ENCODE data around the gene SHMT1. TPM values are rescaled to one million over a fixed set of nuclear protein-coding genes. Genes with fewer than 3 reads are reported as not detected.
A peak's percentile ranks its signal among the peaks of the same experiment; 100 is the strongest.

Gene SHMT1
- total RNA-seq, 3 donors from 2014 or later (not counting 1 experiment from before 2014, with no cell fraction given), result 8.8 to 19.2 (median 17.3) TPM

DNA sequence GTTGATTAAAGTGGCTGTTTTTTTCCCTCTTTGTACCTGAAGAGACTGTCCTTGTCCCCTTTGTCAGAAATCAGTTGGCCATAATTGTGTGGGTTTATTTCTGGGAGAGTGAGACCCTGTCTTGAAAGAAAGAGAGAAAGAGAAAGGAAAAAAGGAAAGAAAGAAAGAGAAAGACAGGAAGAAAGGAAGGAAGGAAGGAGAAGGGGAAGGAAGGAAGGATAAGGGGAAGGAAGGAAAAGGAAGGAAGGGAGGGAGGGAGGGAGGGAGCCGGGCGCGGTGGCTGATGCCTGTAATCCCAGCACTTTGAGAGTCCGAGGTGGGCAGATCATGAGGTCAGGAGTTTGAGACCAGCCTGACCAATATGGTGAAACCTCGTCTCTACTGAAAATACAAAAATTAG, 7.4 kb upstream of the SHMT1 start:
- Histone ChIP-seq H3K9me3 (ENCODE audit: control insufficient read depth, insufficient read depth, low read length) (peaks cover 2% of the 10 kb centered on the region), H3K27me3 (ENCODE audit: control insufficient read depth, insufficient read depth, low read length) (no peaks in the 10 kb centered on the region), H3K27ac (ENCODE audit: low read length) (no peak overlapping the region), H3K4me3 (ENCODE audit: low read length) (no peak overlapping the region), H3K36me3 (ENCODE audit: control insufficient read depth, insufficient read depth, low read length) (no peaks in the 10 kb centered on the region), H3K4me1 (ENCODE audit: control insufficient read depth, insufficient read depth, low read length) (no peaks in the 10 kb centered on the region)
- Mint-ChIP-seq H3K27ac (no peak overlapping the region), H3K4me1 (no peaks in the 10 kb centered on the region), H3K4me3 (no peak overlapping the region), H3K27me3 (ENCODE audit: low read depth in 2 of 2) (peaks cover 7 to 8% of the 10 kb centered on the region in 2 donors), H3K9me3 (no peaks in the 10 kb centered on the region), H3K36me3 (no peaks in the 10 kb centered on the region)
- ATAC-seq (no peak), DNase-seq (no peak)
- intact Hi-C loops (cut with micrococcal nuclease), result no loop called here
- WGBS (ENCODE audit: insufficient coverage), result 72% methylated on average over 5 of the region's 5 CpGs
- TF ChIP-seq, protein P1, sequence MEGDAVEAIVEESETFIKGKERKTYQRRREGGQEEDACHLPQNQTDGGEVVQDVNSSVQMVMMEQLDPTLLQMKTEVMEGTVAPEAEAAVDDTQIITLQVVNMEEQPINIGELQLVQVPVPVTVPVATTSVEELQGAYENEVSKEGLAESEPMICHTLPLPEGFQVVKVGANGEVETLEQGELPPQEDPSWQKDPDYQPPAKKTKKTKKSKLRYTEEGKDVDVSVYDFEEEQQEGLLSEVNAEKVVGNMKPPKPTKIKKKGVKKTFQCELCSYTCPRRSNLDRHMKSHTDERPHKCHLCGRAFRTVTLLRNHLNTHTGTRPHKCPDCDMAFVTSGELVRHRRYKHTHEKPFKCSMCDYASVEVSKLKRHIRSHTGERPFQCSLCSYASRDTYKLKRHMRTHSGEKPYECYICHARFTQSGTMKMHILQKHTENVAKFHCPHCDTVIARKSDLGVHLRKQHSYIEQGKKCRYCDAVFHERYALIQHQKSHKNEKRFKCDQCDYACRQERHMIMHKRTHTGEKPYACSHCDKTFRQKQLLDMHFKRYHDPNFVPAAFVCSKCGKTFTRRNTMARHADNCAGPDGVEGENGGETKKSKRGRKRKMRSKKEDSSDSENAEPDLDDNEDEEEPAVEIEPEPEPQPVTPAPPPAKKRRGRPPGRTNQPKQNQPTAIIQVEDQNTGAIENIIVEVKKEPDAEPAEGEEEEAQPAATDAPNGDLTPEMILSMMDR (IDR thresholded peaks at IDR 0.05), result no peak

DNA sequence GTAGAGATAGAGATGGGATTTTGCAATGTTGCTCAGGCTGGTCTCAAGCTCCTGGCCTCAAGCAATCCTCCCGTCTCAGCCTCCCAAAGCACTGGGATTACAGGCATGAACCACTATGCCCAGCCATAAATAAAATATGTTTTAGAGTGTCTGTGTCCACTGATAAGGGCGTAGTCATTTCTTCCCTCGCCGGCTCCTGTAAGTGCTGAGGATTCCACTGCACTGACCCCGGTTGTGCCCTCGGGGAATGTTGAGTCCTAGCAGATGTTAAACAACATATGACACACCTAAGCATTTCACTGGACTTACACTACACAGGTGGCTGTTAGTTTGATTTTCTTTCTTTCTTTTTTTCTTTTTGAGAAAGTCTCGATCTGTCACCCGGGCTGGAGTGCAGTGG, 5.6 kb upstream of the SHMT1 start:
- ATAC-seq, result no peak
- TF ChIP-seq, protein P1 (IDR thresholded peaks at IDR 0.05), result no peak
- 97% methylated on average over 7 of the region's 8 CpGs for WGBS (ENCODE audit: insufficient coverage)
- no peaks in the 10 kb centered on the region for H3K9me3 Mint-ChIP-seq
- H3K27ac ChIP-seq (ENCODE audit: low read length), result no peak overlapping the region
- no peaks in the 10 kb centered on the region for H3K4me1 Mint-ChIP-seq
- no peak overlapping the region for H3K4me3 Mint-ChIP-seq
- H3K27me3 Mint-ChIP-seq (ENCODE audit: low read depth in 2 of 2), result peaks cover 7 to 8% of the 10 kb centered on the region in 2 donors
- no peaks in the 10 kb centered on the region for H3K36me3 ChIP-seq (ENCODE audit: control insufficient read depth, insufficient read depth, low read length)
- intact Hi-C loops (cut with micrococcal nuclease), result no loop called here
- no peak for DNase-seq
- H3K4me3 ChIP-seq (ENCODE audit: low read length), result no peak overlapping the region
- H3K36me3 Mint-ChIP-seq, result no peaks in the 10 kb centered on the region
- no peak overlapping the region for H3K27ac Mint-ChIP-seq
- peaks cover under 1% of the 10 kb centered on the region for H3K4me1 ChIP-seq (ENCODE audit: control insufficient read depth, insufficient read depth, low read length)
- H3K27me3 ChIP-seq (ENCODE audit: control insufficient read depth, insufficient read depth, low read length), result no peaks in the 10 kb centered on the region
- H3K9me3 ChIP-seq (ENCODE audit: control insufficient read depth, insufficient read depth, low read length), result no peaks in the 10 kb centered on the region

DNA sequence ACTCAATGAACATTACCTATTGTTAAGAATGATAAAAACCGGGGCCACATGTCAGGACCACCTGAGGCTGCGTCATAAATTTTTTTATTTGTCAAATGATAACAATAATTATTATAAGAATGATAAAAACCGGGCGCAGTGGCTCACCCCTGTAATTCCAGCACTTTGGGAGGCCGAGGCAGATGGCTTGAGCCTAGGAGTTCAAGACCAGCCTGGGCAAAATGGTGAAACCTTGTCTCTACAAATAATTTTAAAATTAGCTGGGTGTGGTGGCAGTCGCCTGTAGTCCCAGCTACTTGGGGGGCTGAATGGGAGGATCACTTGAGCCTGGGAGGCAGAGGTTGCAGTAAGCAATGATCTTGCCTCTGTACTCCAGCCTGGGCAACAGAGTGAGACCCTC, 816 bp upstream of the SHMT1 start:
- H3K4me3 ChIP-seq (ENCODE audit: low read length), result no peak overlapping the region
- H3K9me3 Mint-ChIP-seq, result no peaks in the 10 kb centered on the region
- no peak overlapping the region for H3K27ac Mint-ChIP-seq
- intact Hi-C loops (cut with micrococcal nuclease), result no loop called here
- peaks cover 11 to 16% of the 10 kb centered on the region in 2 donors for H3K4me1 Mint-ChIP-seq
- H3K4me3 Mint-ChIP-seq, result no peak overlapping the region
- ATAC-seq, result no peak
- H3K27ac ChIP-seq (ENCODE audit: low read length), result no peak overlapping the region
- H3K36me3 Mint-ChIP-seq, result no peaks in the 10 kb centered on the region
- WGBS (ENCODE audit: insufficient coverage), result 91% methylated on average over 4 of the region's 6 CpGs
- H3K27me3 Mint-ChIP-seq (ENCODE audit: low read depth in 2 of 2), result no peaks in the 10 kb centered on the region
- H3K4me1 ChIP-seq (ENCODE audit: control insufficient read depth, insufficient read depth, low read length), result peaks cover 13% of the 10 kb centered on the region
- TF ChIP-seq, protein P1 (IDR thresholded peaks at IDR 0.05), result no peak
- H3K9me3 ChIP-seq (ENCODE audit: control insufficient read depth, insufficient read depth, low read length), result no peaks in the 10 kb centered on the region
- no peaks in the 10 kb centered on the region for H3K27me3 ChIP-seq (ENCODE audit: control insufficient read depth, insufficient read depth, low read length)
- peaks cover 2% of the 10 kb centered on the region for H3K36me3 ChIP-seq (ENCODE audit: control insufficient read depth, insufficient read depth, low read length)
- DNase-seq, result no peak

DNA sequence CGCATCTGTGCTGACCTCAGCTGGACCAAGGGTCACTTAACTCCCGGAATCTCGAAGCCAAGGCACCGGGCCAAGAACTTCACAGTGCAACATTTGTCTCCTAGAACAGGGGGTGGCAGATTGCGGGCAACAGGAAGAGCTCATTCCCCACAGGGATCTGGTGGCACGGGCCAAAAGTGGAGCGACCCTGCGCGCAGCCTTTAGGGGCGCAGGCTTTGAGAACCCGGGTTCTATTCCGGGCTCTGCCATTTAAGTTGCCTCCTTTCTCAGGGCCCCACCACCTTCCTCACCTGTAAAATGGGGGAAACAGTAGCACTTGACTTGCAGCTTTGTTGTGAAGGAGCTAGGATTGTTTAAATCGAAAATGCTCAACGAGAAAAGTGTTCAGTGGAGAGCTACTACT, 651 bp downstream of the SHMT1 start:
- Histone ChIP-seq H3K27me3 (ENCODE audit: control insufficient read depth, insufficient read depth, low read length) (no peaks in the 10 kb centered on the region), H3K27ac (ENCODE audit: low read length) (no peak overlapping the region), H3K36me3 (ENCODE audit: control insufficient read depth, insufficient read depth, low read length) (peaks cover 3% of the 10 kb centered on the region), H3K9me3 (ENCODE audit: control insufficient read depth, insufficient read depth, low read length) (no peaks in the 10 kb centered on the region), H3K4me1 (ENCODE audit: control insufficient read depth, insufficient read depth, low read length) (peaks cover 13% of the 10 kb centered on the region), H3K4me3 (ENCODE audit: low read length) (peak overlapping the region; percentile 52)
- TF ChIP-seq, protein P1 (IDR thresholded peaks at IDR 0.05), result no peak
- no peaks in the 10 kb centered on the region for H3K9me3 Mint-ChIP-seq
- H3K4me3 Mint-ChIP-seq, result peak overlapping the region; percentile 97
- intact Hi-C loops (cut with micrococcal nuclease), result no loop called here
- H3K27ac Mint-ChIP-seq, result peak overlapping the region in 1 of 2 donors; percentile 55
- 13% methylated on average over 14 of the region's 14 CpGs for WGBS (ENCODE audit: insufficient coverage)
- no peak for ATAC-seq
- H3K4me1 Mint-ChIP-seq, result peaks cover 11 to 16% of the 10 kb centered on the region in 2 donors
- no peaks in the 10 kb centered on the region for H3K36me3 Mint-ChIP-seq
- no peaks in the 10 kb centered on the region for H3K27me3 Mint-ChIP-seq (ENCODE audit: low read depth in 2 of 2)
- DNase-seq, result peak in 1 of 2 donors; percentile 50
